HG03439 (cell line): ENCODE results near the gene CYP4V2.

Source experiments
- ATAC-seq: cut with Tn5 transposase; IDR thresholded peaks from one replicate; pipeline ENCODE4 v1.9.1; 2021; ENCODE audit warnings: mild to moderate bottlenecking, moderate library complexity; ENCODE audit not compliant: unreplicated experiment

CYP4V2 gene

DNA sequence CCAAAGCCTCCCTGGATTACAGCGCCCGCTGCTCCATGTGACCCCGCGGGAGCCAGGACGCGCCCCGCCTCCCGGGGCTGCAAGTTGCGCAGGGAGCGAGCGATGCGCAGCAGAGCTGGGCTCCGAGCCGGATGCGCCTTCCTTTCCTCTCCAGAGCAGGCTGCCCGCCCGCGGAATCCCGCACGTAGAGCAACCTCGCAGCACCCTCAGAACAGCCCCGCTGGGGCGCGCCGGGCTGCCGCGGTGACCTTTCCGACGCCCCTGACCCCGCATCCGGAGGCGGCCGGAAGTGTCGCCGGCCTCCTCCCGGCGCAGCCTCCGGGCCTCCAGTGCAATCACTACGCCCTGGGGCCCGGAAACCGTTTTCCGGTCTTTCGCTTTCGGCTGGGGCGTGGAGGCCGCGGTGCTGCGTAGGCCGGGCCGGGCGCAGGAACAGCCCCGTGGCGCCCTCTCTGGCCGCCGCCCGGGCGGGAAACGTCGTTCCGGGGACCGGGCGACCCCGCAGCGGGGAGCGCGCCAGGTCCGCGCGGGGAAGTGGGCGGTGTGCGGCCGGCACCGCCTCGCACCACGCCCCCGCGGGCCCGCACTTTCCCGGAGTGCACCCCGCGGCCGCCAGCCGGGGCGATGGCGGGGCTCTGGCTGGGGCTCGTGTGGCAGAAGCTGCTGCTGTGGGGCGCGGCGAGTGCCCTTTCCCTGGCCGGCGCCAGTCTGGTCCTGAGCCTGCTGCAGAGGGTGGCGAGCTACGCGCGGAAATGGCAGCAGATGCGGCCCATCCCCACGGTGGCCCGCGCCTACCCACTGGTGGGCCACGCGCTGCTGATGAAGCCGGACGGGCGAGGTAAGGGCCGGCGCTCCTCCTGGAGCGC is at the start of gene CYP4V2:
Gene CYP4V2, plus strand, starts transcription at position 368 of the 866 bp plus-strand sequence. Its CDS starts 257 bp downstream, at position 625.
- ATAC-seq, result peak; percentile 88

- no peak for ATAC-seq
Measured at GRCh38 chr4:186144198-186144945, 47.0 kb upstream of the CYP4V2 start.

DNA sequence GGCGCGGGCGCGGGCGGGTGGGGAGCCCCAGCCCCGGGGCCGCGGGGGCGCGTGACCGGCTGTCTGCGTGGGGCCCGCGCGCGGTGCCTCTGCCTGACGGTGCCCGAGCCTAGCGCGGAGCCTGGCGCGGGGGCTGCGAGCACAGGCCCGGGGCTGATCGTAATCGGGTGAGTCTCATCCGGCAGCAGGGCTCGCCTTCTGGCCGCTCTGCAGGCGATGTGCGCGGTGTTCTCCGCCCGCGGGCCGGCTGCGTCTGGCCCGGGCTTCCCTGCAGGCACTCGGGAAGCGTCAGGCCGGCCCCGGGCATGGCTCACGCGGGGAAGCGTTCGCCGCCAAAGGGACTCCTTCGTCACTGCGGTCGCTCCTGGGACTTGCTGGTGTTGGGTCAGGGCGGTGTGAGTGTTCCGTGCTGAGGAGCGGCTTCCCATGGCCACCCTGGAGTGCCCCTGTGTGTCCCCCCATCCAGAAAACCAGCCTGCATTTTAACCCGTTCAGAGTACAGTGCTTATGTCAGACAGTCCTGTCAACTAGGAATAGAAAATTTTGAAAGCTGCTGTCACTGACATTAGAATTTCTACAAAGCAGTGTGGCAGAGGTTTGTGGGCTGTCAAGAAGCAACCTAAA is 46.3 kb upstream of the CYP4V2 start:
- ATAC-seq, result no peak

DNA sequence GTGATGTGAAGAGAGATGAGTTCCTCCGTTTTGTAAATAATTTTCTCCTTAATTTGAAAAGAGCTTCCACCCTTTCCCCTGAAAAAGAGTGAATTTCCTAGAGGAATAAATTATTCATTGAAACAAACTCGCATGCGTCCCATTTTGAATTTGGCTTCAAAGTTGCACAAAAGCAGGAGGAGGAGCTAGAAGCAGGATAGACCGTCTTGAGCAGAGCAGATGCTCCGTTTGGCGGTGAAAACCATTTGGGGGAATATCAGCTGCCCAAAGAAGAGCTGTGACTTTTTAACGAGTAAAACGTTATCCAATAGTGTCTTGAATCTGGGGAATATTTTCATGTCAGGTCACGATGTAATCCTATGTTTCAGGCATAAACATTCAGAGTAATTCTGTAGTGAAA is 44.9 kb upstream of the CYP4V2 start:
- no peak for ATAC-seq

- no peak for ATAC-seq
Measured at GRCh38 chr4:186148336-186148975, 42.9 kb upstream of the CYP4V2 start.

DNA sequence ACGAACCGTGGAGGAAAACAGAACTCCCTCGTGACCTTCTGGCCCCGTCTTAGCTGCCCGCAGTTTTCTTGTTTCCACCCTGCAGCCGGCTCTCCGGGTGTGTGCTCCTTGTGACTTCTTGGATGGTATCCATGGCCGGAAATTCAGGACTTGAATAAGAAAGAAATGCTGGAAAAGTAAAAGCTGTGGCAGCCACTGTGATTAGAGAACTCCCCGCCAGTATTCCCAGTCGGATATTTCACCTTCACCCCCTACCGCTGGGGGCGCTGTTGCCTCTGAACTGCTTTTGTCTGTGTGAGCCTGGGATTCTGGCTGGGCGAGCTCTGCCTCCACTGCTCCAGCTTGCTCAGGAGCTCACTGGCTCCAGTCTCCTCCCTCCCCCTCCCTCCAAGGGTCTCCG is 41.5 kb upstream of the CYP4V2 start:
- ATAC-seq, result no peak

DNA sequence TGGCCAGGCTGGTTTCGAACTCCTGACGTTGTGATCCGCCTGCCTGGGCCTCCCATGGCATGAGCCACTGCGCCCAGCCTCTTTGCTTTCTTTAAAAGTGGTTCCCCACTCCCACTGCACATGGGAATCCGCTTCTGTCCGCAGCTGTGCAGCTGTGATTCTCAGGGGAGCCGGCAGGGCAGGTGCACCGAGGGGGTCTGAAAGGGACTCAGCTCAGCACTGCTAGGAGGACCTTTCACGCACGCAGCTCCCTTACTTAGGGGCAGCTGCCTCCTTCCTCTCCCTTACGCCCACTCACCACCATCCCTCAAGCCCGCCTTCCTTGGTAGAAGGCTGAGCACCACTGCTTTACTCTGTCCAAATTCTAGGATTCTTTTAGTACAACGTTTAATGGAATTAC is 40.4 kb upstream of the CYP4V2 start:
- ATAC-seq, result peak; percentile 40

- peak; percentile 66 for ATAC-seq
Measured at GRCh38 chr4:186151499-186151898, 39.9 kb upstream of the CYP4V2 start.

- no peak for ATAC-seq
Measured at GRCh38 chr4:186158021-186158813, 33.1 kb upstream of the CYP4V2 start.

DNA sequence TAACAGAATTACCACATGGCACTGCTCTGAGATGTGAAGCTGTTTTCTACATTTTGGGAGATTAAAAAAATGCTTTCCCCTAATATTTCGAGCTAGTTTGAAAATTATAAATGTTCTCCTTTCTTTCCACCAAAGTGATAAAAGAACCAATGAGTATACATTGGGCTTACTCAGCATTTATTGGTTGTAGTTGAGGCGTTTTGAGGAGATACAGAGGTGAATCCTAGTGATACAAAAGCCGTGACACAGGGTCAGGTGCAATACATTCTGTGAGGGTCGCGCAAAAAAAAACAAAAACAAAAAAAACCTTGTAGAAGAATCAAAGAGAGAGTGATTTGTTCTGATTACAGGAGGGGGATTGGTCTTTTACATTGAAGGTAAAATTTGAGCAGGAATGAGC is 32.4 kb upstream of the CYP4V2 start:
- ATAC-seq, result no peak

- no peak for ATAC-seq
Measured at GRCh38 chr4:186159613-186160012, 31.8 kb upstream of the CYP4V2 start.

DNA sequence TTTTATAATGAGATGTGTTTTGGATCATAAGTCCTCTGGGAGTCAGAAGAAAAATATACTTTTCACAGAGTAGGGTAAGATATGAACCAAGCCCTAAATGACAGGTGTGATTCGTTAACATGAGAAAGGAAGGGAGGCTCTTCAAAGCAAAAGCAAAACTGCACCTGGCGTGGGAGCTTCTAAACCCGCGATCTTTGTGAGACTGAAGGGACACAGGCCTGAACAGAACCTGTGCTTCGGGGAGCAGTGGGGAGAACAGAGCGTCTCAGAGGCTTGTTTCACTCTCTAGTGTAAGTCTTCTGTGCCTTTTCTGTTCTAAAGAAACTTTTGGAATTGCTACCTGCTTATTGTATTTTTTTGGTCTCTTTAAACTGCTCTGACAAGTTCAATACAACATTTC is 30.2 kb upstream of the CYP4V2 start:
- ATAC-seq, result peak; percentile 96

DNA sequence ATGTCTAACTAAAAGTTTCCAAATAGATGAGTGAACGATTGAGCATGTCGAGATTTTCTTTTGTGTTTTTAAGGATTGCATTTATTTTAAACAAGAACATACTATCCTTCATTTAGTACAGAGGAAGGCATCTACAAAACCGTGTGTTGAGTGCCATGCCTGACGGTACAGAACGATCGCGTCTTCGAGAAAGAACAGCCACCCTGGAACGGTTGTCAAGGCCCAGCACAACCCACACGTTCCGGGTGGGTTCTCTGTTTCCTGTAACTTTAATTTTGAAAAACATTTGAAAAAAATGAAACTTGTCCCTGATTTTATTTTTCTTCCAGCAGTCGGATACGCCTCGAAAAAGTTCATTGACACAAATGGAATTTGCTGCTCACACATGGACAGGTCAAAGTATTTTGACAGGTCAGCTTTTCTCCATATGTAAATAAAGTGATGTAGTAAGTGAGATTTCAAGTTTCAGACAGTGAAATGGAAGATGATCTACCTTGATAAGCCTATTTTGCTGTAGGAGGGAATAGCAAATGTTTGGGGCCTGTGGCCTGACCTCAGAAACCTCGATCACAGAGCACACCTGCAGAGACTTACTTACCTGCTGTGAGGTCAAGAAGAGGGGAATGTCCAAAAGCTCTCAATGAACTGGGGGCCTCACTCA is 24.4 kb upstream of the CYP4V2 start:
- ATAC-seq, result no peak

DNA sequence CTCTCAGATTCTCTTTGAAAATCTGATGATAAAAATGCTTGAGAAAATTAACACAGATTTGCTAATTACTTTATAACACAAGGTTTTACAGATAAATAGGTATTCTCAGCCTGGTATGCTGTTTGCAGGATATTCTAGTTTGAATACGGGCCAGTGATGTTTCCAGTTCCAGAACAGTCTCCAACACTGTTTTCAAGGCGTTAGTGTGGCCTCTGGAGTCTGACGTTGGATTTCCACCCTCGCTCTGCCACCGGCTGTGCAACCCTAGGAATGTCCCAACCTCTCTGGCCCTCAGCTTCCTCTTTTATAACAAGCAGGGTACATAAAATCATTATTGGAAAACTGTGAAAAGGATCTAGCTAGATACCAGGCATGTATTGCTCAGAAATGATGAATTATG is 23.8 kb upstream of the CYP4V2 start:
- ATAC-seq, result no peak

DNA sequence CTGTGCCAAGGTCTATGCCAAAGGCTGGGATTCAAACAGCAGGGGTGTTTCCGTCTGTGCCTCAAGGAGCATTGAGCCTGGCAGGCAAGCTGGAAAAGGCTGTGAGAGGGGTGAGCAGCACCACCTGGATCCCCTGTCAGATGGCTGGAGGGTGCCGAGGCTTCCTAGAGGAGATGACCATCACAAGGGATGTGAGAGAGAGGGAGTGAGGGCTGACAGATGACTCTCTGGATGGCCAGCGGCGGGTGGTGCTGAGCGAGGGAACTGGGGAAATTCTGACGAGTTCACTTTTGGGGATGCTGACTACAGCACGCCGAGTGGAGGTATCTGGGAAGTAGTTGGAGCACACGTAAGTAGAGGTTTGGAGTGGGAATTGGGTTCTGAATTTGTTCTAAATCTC is 22.6 kb upstream of the CYP4V2 start:
- no peak for ATAC-seq

DNA sequence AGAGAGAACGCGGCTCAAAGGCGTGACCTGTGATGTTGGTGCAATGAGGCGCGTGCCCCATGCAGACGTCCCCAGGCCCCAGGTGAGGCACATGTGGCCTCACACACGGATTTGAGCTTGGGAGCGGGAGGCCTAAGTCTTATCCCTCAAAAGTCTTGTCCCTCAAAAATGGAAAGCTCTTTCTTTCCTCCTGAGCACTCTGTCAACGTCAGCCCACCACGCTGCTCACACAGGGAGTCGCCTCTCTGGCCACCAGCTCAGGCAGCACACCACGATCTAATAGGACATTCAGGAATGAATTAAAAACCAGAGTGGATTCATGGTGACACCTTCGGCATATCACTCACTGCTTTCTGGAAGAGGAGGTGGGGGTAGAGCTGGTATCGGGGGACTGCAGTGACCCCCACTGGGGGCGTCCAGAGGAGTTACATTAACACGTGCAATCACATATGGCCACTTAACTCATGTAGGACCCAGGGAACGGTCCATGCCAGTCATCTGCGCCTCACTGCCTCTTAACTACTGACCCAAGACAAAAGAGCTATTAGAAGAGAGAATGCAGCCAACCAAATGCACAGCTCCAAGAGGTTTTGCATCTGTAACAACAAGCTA is 21.9 kb upstream of the CYP4V2 start:
- ATAC-seq, result no peak

DNA sequence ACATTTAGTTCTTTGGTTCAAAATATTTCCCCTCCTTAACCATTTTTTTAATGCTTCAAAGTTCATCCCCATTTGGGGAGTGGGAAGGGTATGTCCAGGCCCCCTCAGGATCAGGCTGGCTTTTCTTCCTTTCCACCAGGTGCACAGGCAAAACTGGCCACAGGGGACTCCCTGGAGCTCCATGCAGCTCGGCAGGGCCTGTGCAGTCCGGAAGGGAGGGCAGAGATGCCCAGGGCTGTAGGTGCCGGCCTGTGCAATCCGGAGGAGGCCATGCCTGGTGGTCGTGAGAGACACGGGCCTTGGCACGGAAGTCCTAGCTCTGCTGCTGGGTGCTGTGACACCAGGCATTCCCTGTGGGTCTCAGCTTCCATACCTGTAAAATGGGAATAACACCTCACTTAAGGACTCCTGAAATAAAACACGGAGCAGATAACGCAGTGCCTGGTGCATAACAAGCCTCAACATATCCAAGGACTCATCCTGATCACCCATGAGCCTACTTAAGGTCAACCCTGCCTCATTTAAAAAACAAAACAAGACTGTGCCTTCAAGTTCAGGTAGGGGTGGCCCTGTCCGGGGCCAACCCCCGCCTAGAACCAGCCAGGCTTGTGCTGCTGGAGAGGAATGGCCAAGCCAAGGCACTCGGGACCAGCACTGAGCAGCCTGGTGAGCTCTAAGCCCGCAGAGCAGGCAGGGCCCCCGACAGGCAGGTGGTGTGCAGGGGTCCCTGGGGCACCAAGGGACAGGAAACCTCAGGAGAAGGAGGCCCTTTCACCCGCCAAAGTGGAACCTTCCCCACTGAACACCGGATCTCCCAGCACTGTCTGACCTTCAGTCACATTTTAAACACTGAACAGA is 21.2 kb upstream of the CYP4V2 start:
- ATAC-seq, result no peak

DNA sequence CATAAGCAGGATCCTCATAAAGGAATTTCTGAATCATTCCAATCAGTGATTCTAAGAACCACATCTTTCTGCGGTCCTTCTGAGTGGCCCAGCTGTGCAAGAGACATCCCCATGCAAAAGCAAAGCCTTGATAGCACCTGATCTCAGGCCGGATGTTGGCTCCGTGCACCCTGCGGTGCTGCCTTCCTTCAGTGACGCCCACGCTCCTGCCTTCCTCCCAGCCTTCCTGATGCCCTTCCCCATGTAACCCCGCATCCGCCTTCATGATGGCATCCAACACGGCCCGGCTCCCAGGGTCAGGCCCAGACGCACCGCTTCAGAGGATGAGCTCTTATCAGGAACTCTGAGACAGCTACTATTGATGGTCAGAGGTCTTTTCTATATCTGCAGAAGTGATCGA is 20.4 kb upstream of the CYP4V2 start:
- no peak for ATAC-seq

DNA sequence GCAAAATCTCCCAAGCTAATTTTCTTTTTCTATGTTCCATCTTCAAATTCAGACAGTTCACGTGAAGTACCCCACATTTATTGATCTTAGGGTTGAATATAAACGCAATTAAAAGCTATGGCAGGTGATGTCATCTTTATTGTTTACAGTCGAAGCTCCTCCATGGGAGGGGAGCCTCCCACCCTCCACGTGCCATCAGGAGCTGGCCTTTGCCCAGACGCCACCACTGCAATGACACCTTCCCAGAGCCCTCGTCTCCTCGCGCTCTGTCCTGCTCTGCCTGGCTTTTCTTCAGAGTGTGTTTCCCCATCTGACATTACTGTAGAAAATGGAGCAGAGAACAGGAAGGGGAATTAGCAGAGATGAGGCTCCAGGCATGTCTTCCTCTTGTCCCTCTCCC is 18.8 kb upstream of the CYP4V2 start:
- ATAC-seq, result no peak
